Fibroblast of peridontal ligament (primary cell): ENCODE results near the gene SPATA22.
"Not testable (repeated sequence)": the region's sequence is repeated elsewhere in the genome, so short reads cannot be mapped to it uniquely, and the experiment has no call there.

ENCODE experiments used
- DNase-seq: peaks from one replicate; pipeline ENCODE4 v3.0.0-alpha.2; 2010; ENCODE audit errors: extremely low read depth

Gene SPATA22, protein sequence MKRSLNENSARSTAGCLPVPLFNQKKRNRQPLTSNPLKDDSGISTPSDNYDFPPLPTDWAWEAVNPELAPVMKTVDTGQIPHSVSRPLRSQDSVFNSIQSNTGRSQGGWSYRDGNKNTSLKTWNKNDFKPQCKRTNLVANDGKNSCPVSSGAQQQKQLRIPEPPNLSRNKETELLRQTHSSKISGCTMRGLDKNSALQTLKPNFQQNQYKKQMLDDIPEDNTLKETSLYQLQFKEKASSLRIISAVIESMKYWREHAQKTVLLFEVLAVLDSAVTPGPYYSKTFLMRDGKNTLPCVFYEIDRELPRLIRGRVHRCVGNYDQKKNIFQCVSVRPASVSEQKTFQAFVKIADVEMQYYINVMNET

DNA sequence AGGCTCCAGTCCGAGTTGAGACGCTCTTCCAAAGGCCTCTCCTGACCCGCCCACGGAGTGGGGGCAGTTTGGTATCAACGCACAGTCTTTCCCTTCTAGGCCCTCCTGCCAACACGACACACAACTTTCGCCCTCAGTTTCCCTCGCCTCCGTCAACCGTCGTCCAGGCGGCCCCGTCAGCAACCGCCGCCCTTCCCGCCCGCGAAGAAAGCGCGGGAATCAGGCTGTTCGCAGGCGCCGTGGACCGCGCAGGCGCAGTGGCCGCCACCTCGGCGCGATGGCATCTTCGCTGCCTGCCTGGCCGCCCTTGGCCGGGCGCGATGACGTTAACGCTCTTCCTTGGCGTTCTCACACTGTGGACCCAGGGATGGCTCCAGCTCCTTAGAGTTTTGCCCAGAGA is at the start of gene SPATA22:
SPATA22 (minus strand) TSS at position 221 of the 400 bp plus-strand sequence. CDS start 2,494 bp downstream, outside the sequence.
- no peak for DNase-seq

DNA sequence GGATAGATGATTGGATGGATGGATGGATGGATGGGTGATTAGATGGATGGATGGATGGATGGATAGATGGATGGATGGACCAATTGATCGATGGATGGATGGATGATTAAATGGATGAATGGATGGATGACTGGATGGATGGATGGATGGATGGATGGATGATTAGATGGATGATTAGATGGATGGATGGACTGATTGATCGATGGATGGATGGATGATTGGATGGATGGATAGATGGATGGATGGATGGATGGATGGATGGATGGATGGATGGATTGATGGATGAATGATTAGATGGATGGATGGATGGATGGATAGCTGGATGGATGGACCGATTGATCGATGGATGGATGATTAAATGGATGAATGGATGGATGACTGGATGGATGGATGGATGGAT is 47.9 kb upstream of the SPATA22 start:
- not testable (repeated sequence) for DNase-seq

DNA sequence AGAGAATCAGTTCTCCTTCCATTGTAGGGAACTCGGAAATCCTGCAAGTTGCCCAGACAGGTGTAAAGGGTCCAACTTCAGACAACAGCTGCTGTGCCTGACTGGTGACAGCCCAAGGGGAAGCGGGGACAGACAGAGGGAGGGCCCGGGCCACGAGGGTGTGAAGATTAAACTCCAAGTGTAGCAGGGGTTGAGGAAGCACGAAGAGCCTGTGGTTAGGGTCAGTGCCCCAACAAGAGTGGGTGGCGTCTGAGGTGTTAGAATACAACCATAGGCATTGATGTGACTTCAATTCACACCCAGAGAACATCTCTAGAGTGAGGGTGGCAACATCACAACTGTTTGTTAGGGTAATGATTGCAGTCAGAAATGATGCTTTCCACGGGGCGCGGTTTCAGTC is 43.3 kb upstream of the SPATA22 start:
- no peak for DNase-seq

DNA sequence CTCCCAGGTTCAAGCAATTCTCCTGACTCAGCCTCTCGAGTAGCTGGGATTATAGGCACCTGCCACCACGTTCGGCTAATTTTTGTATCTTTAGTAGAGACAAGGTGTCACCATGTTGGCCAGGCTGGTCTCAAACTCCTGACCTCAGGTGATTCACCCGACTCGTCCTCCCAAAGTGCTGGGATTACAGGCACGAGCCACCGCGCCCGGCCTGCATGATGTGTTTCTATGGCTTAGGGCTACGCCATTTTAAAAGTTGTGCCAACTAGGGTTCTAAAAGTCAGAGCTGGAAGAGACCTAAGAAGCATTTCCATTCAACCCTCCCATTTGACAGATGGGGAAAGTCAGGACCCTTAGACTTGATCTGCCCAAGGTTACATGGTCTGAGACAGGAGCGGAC is 42.5 kb upstream of the SPATA22 start:
- not testable (repeated sequence) for DNase-seq

DNA sequence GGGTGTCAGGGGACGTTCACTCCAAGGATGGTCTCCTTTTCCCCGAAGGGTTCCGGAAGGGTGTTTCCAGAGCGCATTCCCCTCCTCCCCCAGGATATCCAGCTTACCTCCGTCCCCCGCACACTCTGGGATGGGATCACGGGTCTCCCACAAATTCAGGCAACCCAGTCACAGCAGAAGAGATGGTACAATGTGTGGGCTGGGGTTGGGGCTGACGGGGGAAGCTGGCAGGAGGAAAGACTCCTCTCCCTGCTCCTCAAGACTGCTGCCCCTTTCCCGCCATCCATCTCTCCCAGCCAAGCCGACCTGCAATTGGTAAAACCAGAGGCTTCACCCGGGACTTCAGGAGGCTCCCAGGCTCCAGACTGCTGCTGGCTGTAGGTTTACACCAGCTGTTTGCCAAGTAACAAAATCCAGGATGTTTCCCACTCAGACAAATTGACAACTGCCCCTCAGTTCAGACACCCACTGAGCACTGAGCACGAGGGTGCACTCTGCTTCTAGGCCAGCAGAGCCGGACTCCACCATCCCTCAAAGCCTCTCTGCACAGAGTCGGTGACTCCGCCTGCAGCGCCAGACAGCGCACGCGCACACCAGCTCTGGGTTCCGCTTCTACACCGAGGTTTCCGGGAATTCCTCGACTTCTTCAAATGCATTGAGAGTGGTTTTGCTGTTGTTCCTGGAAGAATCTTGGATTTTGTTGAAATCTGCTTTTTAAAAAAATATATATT is 41.9 kb upstream of the SPATA22 start:
- no peak for DNase-seq

DNA sequence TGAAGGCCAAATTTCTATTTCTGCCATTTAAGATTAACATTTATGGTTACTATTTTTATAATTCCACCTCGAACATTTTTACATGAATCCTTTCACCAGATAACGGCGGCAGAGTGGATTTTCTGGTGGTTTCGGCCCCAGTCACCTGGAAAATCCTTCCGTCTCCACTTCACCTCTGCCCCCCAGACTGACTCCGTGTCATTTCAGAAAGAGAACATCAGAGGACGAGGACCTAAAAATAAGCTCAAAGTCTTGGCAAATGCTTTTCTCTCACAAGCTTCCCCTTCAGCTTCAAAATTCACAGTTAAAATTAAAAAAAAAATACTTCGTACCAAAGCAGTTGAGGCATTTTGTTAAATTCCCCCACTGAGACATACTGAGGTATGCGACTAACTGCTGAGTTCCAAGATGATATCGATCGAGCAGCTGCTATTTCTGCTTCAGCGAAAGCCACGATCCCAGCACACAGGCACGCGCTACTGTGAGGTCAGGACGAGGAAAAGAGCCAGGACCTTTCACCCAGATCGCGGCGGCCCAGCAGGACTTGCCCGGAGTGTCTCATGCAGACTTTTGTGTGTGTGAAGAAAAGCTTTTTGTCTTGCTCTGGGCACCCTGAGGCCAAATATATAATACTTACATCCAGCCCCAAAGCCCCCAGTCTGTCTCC is 41.0 kb upstream of the SPATA22 start:
- DNase-seq: peak; percentile 45

DNA sequence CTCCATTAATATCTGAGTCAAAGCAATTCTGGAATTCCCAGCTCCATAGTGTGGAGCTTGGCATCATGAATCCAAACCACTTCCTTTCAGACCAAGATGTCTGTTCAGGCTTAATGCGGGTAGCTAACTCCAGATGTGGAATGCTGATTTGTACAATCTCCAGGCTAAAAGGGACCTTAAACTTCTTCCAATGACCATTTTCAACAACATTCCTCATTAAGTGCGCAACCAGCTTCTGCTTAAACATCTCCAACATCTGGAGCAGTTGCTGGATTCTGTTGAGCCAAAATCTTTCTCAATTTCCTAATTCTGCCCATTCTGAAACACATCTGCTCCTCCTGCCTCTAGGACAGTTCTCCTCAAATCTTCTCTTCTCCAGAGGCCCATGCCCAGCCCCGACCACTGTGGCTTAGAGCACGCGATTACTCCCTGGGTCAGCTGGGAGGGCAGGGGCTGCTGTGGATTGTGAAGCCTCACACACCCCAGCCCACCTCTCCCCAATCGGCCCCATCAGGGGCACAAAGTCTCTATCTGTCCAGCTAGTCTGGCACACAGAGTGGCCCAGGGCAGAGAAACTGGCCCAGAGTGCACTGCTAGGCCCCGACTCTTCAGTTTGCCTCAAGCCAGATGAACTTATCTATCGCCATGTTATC is 40.4 kb upstream of the SPATA22 start:
- no peak for DNase-seq

DNA sequence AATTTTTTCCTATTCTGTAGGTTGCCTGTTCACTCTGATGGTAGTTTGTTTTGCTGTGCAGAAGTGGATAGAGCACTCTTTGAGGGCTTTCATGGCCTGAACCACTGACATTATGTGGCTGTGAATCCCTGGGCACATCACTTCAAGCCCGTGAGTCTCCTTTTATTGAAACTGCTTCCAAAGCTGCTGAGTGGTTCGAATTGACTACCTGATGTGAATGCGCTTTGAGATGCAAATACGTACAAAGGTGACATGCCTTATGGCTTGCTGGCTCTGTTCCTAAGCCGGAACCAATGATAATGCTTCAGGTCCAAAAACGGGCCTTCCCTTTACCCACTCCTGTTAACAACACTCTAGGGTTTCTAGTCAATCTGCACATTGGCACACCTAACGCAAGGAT is 38.5 kb upstream of the SPATA22 start:
- DNase-seq: no peak

DNA sequence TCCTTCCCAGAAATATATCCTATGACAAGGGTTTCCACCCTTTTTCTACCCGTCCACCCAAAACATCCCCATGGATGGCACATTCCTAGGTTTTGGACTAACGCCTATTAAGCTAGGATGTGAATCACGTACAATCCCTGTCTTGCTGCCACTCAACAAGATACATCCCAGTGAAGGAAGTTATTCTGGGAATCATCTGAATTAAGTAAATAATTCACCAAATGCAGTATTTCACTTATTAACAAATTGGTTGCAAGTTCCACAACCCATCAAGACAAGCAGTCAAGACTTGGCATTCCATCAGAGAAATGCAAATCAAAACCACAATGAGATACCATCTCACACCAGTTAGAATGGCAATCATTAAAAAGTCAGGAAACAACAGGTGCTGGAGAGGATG is 36.2 kb upstream of the SPATA22 start:
- DNase-seq: no peak

DNA sequence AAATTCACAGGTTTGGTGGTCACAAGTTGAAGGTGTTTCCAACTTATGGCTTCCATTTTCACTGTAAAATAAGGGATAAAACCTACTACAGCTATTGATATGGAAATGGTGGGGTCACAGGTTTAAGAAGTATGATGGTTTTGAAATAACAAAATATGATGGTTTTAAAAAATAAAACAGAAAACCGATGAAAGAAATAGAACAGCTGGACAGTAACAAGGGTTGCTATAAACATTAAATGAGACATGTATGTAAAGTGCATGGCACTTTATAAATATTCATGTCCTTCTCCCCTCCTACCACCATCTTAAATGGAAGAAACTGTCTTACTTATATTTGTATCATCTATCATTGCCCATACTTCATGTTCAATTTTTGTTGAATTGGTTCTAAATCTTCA is 35.5 kb upstream of the SPATA22 start:
- DNase-seq: no peak

DNA sequence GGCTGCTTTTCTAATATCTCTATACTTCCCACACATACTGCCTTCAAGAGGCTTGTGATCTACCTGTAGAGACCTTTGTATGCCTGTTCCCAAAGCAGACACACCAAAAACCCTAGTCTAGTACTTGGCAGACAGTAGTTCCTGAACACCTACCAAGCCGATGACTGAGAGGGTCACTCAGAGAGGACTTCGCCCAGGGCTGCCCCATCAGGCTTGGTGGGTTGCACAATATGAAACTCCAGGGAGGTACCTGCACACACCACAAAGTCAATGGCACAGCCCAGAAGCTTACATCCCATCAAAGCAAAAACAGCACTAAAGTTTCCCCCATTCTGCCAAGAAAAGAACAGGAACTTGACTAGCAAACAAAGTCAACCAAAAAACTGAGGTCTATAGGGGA is 34.4 kb upstream of the SPATA22 start:
- DNase-seq: no peak

DNA sequence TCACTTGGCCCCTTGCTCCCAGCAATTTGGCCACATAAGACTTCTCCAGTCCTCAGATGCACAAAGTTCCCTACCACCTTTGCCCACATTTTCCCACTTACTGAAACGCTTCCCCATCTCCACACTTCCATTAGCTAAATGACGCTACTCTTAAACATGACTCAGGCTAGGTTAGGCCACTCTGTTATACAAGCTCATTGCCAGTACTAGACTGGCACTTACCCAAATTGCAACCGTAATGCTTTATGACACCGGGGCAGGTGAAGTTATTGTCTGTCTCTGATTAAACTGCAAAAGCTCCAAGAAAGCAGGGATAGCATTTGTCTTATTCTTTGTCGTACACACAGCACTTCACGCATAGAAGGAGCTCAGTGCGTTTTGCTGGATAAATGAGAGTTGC is 33.4 kb upstream of the SPATA22 start:
- no peak for DNase-seq

DNA sequence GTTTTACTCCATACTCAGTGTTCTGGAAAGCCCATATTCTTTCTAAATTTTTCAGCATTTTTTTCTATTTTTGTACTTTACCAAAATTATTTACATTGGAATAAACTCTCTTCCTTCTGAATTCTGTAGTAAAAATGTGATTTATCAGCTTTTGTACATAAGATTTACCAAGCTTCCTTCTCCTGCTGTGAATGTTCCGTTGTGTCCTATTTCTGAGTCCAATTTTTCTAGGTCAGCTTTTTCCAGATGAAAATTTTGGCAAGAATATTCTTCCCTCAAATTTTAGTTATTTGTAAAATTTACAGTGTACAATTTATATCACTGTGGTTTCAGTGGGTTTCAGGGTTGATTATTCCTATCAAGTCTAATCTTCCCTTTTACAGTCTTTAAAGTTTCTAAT is 31.7 kb upstream of the SPATA22 start:
- no peak for DNase-seq

DNA sequence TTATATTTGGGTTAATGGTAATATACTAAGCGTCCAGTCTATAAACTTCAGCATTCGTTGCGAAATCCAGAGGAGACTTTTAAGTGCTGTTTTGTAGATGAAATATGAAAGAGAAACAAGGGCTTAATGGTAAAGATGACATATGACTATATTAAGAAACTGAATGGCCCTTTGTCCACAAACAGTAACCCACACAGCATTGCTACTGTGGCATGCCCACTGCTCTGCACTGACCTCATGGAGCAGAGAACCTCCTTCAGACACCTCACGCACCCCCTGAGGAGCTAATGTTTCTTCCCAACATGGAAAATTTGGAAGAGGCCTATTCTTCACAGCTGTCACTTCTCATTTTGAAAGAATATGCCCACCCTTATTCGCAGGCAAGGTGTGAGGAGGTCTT is 30.8 kb upstream of the SPATA22 start:
- DNase-seq: no peak

DNA sequence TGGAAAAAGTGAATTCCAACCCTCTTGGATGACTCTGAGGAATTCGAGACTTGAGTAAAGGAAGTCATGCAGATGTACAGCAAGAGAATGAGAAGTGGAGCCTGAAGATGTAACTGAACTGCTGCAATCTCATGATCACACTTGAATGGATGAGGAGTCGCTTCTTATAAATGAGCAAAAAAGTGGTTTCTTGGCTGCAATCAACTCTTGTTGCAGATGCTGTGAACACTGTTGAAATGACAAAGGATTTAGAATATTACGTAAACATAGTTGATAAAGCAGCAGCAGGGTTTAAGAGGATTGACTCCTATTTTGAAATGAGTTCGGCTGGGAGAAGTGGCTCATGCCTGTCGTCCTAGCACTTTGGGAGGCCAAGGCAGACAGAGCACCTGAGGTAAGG is 29.7 kb upstream of the SPATA22 start:
- DNase-seq: no peak

DNA sequence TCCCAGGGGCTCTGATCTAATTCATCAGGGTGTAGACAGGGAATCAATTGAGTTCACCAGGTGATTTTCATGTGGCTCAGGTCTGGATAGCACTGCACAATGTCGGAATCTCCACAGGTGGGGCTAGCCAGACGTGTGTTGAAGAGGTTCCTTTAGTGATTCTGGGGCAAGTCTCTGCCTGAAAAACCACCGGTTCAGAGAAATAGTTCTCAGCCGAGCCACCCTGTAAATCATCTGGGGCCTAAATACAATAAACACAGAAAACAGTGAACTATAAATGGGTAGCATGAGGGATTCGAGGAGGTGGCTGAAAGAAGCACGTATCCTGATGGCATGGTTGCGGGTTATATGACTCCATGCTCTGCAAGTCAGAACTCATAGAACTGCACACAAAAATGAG is 25.5 kb upstream of the SPATA22 start:
- DNase-seq: no peak

DNA sequence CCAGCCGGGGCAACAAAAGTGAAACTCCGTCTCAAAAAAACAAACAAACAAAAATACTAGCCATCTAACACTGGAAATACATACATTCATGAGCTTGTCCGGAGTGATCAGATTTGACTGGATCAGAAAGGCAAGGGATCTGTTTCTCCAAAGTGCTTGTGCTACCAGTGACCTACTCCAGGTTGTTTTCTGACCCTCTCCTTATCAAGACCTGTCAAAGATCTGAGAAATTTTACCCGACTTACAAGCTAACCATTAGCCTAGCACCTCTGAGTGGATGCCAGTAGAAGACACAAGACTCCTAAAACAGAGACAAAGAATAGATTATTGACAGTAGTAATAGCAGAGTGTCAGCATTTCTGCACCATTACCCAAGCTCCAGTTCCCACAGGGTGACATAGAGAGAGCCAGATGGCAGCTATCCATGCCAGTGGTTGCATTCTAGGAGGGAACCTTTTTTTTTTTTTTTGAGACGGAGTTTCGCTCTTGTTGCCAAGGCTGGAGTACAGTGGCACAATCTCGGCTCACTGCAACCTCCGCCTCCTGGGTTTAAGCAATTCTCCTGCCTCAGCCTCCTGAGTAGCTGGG is 14.0 kb upstream of the SPATA22 start:
- no peak for DNase-seq

DNA sequence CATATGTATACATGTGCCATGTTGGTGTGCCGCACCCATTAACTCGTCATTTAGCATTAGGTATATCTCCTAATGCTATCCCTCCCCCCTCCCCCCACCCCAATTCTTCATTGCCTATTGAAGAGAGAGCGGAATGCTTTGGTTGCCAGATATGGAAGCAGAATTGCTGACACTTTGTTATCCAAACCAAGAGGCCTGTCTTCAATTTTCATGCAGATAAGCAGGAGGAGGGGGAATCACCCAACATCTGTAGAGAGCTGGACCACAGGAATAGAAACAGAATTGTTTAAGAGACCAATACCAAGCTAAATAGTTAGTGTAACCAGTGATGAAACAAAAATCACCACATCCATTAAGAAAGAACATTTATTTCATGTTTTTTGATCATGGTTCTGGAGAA is 11.2 kb upstream of the SPATA22 start:
- DNase-seq: no peak

DNA sequence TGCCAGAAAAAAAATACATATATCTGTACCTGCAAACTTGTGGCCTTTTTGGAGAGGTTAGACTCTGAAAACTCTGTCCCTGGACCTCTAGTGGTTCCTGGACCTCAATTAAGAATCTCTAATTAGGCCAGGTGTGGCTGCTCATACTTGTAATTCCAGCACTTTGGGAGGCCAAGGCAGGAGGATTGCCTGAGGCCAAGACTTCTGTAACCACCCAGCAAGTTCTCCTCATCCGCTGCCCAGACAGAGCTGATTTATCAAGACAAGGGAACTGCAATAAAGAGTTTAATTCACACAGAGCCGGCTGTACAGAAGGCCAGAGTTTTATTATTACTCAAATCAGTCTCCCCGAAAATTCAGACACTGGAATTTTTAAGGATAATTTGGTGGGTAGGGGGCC is 8.4 kb upstream of the SPATA22 start:
- DNase-seq: no peak

DNA sequence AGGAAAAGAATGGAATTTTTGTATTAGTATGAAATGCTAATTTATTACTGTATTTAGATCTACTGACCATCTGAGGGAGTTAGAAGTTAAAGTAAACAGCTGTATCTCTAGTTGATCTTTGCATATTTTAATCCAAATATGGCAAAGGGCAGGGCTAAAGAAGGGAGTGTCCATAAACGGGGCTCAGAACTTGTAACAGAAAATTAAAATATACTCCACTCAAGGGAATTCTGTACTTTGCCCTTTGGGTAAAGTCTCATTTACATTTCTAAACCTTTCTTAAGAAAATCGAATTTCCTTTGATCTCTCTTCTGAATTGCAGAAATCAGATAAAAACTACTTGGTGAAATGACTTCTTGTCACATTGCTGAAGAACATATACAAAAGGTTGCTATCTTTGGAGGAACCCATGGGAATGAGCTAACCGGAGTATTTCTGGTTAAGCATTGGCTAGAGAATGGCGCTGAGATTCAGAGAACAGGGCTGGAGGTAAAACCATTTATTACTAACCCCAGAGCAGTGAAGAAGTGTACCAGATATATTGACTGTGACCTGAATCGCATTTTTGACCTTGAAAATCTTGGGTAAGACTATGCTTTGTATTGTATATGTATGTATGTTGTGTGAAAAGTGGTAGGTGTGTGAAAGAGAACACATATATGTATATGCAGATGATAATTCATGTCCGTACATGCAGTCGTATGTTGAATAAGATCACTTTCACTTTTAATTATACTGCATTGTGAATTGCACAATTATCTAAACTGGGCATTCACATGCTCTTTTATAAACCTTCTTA is 4.4 kb upstream of the SPATA22 start, which contains the start of gene ASPA:
ASPA (plus strand) TSS at position 186 of the 799 bp plus-strand sequence; CDS start at position 349, 163 bp downstream.
- DNase-seq: no peak

DNA sequence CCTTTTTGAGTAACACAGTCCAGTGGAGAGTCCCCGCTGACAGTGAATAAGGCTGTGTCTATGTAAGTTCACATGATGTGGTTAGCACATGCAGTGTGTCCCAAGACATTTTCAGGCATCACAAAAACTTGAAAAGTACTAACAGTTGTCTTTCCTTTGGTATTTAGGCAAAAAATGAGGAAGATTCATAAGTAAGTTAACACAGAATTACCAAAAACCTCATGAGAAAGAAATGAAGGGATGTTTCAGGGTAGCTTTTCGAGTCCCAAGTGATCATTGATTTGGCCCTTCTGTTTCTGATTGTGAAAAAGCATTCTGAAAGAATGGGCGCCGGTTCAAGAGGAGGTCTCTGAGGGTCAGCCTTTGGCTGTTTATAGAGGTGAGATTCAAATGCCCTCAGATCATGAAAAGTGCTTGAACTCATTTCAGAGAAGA is 3.6 kb upstream of the SPATA22 start:
- DNase-seq: no peak
